Natural killer cell (primary cell): ENCODE data around the gene FAM187B. TPM values are rescaled to one million over a fixed set of nuclear protein-coding genes. Genes with fewer than 3 reads are reported as not detected.

Experiments used
- ATAC-seq, 3 donors: fragments of 150-1000 bp in 2 of 3; fragments of 200-7000 bp in 1 of 3; cut with Tn5 transposase; 1 replicate in 1 of 3; 2 replicates in 2 of 3; pipeline ENCODE4 v1.10.0; 2021; ENCODE audit warnings: mild to moderate bottlenecking in 2 of 3, moderate library complexity in 2 of 3
- DNase-seq, 2 donors: peaks; one replicate each; pipeline versions ENCODE4 v3.0.0 to v3.0.0-alpha.2; 2013 to 2021; ENCODE audit warnings: mixed read lengths in 1 of 2
- H3K27ac ChIP-seq: one replicate; pipeline ENCODE4 v1.5.1; 2013; ENCODE audit warnings: mild to moderate bottlenecking, low read length
- H3K27me3 ChIP-seq: one replicate; pipeline ENCODE4 v1.6.1; 2013; ENCODE audit warnings: low read length; ENCODE audit not compliant: control insufficient read depth, insufficient read depth
- H3K36me3 ChIP-seq: one replicate; pipeline ENCODE4 v1.6.1; 2013; ENCODE audit warnings: low read length; ENCODE audit not compliant: control insufficient read depth, insufficient read depth
- H3K4me1 ChIP-seq: one replicate; pipeline ENCODE4 v1.6.1; 2013; ENCODE audit warnings: low read length; ENCODE audit not compliant: control insufficient read depth, insufficient read depth
- H3K4me3 ChIP-seq: one replicate; pipeline ENCODE4 v1.5.1; 2013; ENCODE audit warnings: low read length
- H3K9me3 ChIP-seq: one replicate; pipeline ENCODE4 v1.6.1; 2013; ENCODE audit warnings: low read length; ENCODE audit not compliant: control insufficient read depth, insufficient read depth
- H3K27ac Mint-ChIP-seq, 2 donors: one replicate each; pipeline ENCODE4 v1.8.0; 2022; ENCODE audit warnings: mild to moderate bottlenecking in 2 of 2, mixed read lengths in 2 of 2, moderate library complexity in 1 of 2
- H3K27me3 Mint-ChIP-seq, 2 donors: one replicate each; pipeline ENCODE4 v1.8.0; 2022; ENCODE audit warnings: low read depth in 2 of 2, mixed read lengths in 2 of 2
- H3K36me3 Mint-ChIP-seq: one replicate; pipeline ENCODE4 v1.8.0; 2022; ENCODE audit warnings: mixed read lengths
- H3K4me1 Mint-ChIP-seq, 2 donors: one replicate each; pipeline ENCODE4 v1.8.0; 2022; ENCODE audit warnings: mixed read lengths in 2 of 2
- H3K4me3 Mint-ChIP-seq: one replicate; pipeline ENCODE4 v1.8.0; 2022; ENCODE audit warnings: mild to moderate bottlenecking, moderate library complexity, mixed read lengths
- H3K9me3 Mint-ChIP-seq, 2 donors: one replicate each; pipeline ENCODE4 v1.8.0; 2022; ENCODE audit warnings: mixed read lengths in 2 of 2
- WGBS: methylation state at CpG from one replicate; pipeline ENCODE4 v1.1.7; 2013; ENCODE audit warnings: missing lambda C conversion rate; ENCODE audit not compliant: insufficient coverage; 5-methylcytosine and 5-hydroxymethylcytosine counted together
- intact Hi-C: fragments of 100-400 bp; cut with micrococcal nuclease; formaldehyde crosslinking; loops from one replicate; pipeline ENCODE4 v1.14.2; 2022
- total RNA-seq, 4 donors: library from RNA; stranded (reverse); fragments of 120-200 nt in 1 of 4; gene quantifications; one replicate each; pipeline versions ENCODE4 v1.2.3 to v1.2.4, GENCODE V29; 2013 to 2022
- TF ChIP-seq, protein P1 (sequence below): fragments of 200-600 bp; IDR thresholded peaks from one replicate; pipeline ENCODE4 v1.8.0; 2022; ENCODE audit warnings: antibody characterized with exemption

The FAM187B gene
- total RNA-seq, 3 donors from 2014 or later (not counting 1 experiment from before 2014, with no cell fraction given) = not detected

GRCh38 chr19:35260694-35261304 is 32.3 kb upstream of the FAM187B start:
- intact Hi-C loops = loop anchor here (10.0 kb wide), 1 partner anchor 204 kb away; no protein-coding TSS in a partner anchor
- Mint-ChIP-seq H3K36me3 (no peaks in the 10 kb centered on the region), H3K4me1 (peaks cover 17 to 20% of the 10 kb centered on the region in 2 donors), H3K27me3 (no peaks in the 10 kb centered on the region), H3K9me3 (no peaks in the 10 kb centered on the region), H3K27ac (no peak overlapping the region), H3K4me3 (no peak overlapping the region)
- Histone ChIP-seq H3K36me3 (no peaks in the 10 kb centered on the region), H3K27me3 (no peaks in the 10 kb centered on the region), H3K27ac (no peak overlapping the region), H3K9me3 (no peaks in the 10 kb centered on the region), H3K4me3 (no peak overlapping the region), H3K4me1 (peaks cover 19% of the 10 kb centered on the region)
- peak in 1 of 2 donors; percentile 12 for DNase-seq
- ATAC-seq = no peak
- 81% methylated on average over 10 of the region's 10 CpGs for WGBS
- TF ChIP-seq, protein P1, sequence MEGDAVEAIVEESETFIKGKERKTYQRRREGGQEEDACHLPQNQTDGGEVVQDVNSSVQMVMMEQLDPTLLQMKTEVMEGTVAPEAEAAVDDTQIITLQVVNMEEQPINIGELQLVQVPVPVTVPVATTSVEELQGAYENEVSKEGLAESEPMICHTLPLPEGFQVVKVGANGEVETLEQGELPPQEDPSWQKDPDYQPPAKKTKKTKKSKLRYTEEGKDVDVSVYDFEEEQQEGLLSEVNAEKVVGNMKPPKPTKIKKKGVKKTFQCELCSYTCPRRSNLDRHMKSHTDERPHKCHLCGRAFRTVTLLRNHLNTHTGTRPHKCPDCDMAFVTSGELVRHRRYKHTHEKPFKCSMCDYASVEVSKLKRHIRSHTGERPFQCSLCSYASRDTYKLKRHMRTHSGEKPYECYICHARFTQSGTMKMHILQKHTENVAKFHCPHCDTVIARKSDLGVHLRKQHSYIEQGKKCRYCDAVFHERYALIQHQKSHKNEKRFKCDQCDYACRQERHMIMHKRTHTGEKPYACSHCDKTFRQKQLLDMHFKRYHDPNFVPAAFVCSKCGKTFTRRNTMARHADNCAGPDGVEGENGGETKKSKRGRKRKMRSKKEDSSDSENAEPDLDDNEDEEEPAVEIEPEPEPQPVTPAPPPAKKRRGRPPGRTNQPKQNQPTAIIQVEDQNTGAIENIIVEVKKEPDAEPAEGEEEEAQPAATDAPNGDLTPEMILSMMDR = no peak

GRCh38 chr19:35257113-35257461 is 28.5 kb upstream of the FAM187B start:
- no peaks in the 10 kb centered on the region for H3K27me3 ChIP-seq
- Mint-ChIP-seq H3K9me3 (no peaks in the 10 kb centered on the region), H3K4me1 (peaks cover 0 to 5% of the 10 kb centered on the region in 2 donors), H3K4me3 (no peak overlapping the region), H3K36me3 (no peaks in the 10 kb centered on the region), H3K27me3 (no peaks in the 10 kb centered on the region), H3K27ac (no peak overlapping the region)
- H3K9me3 ChIP-seq = no peaks in the 10 kb centered on the region
- ATAC-seq (no peak), DNase-seq (peak in 1 of 2 donors; percentile 11)
- intact Hi-C loops = no loop called here
- 93% methylated on average over 9 of the region's 9 CpGs for WGBS
- peaks cover 2% of the 10 kb centered on the region for H3K4me1 ChIP-seq
- no peak overlapping the region for H3K4me3 ChIP-seq
- H3K27ac ChIP-seq = no peak overlapping the region
- peaks cover 1% of the 10 kb centered on the region for H3K36me3 ChIP-seq
- TF ChIP-seq, protein P1 = no peak

DNA sequence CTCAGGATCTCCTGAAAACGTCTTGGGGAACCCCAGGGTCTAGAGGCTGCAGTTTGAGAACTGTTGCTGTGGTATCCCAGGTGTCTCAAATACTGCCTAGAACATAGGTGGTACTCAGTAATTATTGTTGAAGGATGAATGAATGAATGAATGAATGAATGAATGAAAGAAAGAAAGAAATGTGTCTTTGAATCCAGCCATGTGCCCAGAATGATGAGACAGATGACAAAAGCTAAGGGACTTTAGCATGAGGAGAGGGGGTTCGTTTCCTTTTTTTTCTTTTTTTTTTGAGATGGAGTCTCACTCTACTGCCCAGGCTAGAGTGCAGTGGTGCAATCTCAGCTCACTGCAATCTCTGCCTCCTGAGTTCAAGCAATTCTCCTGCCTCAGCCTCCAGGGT is 28.0 kb upstream of the FAM187B start:
- no peaks in the 10 kb centered on the region for H3K9me3 ChIP-seq
- TF ChIP-seq, protein P1 = no peak
- ATAC-seq = no peak
- H3K4me3 ChIP-seq = no peak overlapping the region
- H3K4me1 ChIP-seq = peaks cover 2% of the 10 kb centered on the region
- Mint-ChIP-seq H3K4me1 (peaks cover 0 to 5% of the 10 kb centered on the region in 2 donors), H3K9me3 (no peaks in the 10 kb centered on the region), H3K36me3 (no peaks in the 10 kb centered on the region), H3K4me3 (no peak overlapping the region), H3K27me3 (no peaks in the 10 kb centered on the region), H3K27ac (no peak overlapping the region)
- no peak for DNase-seq
- peaks cover 1% of the 10 kb centered on the region for H3K36me3 ChIP-seq
- no peaks in the 10 kb centered on the region for H3K27me3 ChIP-seq
- WGBS = 59% methylated on average over 2 of the region's 2 CpGs
- intact Hi-C loops = no loop called here
- H3K27ac ChIP-seq = no peak overlapping the region
